Activated CD8-positive, alpha-beta memory T cell treated with anti-CD3 and anti-CD28 coated beads for 36 hours (primary cell): ENCODE results near the gene USH1G. TPM values are rescaled to one million over a fixed set of nuclear protein-coding genes. Genes with fewer than 3 reads are reported as not detected.

ENCODE experiments used
- CTCF ChIA-PET: fragments of 350-600 bp; sonication (Branson Sonifier 250); formaldehyde crosslinking; loops from one replicate; lab custom pipeline; 2021; ENCODE audit warnings: antibody characterized with exemption; lab: Charles Lee
- POLR2A ChIA-PET: fragments of 350-600 bp; sonication (Branson Sonifier 250); formaldehyde crosslinking; loops from one replicate; lab custom pipeline; 2021; ENCODE audit warnings: antibody characterized with exemption; lab: Charles Lee
- total RNA-seq, 2 experiments: library from RNA; stranded (reverse); gene quantifications; one replicate each; pipeline ENCODE4 v1.2.3, GENCODE V29; 2021

The USH1G gene
- total RNA-seq, 2 experiments from 2014 or later: not detected

GRCh38 chr17:74957935-74958740, 35.1 kb upstream of the USH1G start:
- ChIA-PET CTCF (interaction anchor here (0.8 to 3.9 kb wide), 14 partner anchors 10 to 167 kb away, joined by 3 to 49 read pairs (median 4); partner anchors contain the start of genes CDR2L, MRPL58, OTOP2 and USH1G), POLR2A (no interaction called here)

DNA sequence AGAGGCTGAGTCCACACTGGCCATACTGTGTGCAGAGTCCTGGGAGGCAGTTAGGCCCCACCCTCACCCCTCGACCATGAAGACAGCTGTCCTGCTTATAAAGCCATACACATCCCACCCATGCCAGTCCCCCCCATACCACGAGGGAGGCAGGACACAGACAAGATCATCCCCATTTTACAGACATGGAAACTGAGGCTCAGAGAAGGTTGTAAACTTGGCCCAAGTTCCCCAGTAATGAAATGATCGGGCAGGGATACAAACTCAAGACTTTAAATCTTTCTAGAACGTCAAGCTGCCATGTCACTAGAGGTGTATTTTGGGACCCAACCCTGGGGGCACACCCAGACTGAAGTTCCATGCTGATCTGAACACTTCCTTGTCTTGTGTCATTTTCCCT, 33.0 kb upstream of the USH1G start:
- ChIA-PET CTCF (interaction anchor here (0.6 to 3.9 kb wide), 4 partner anchors 14 to 58 kb away, joined by 3 to 49 read pairs (median 4); partner anchors contain the start of genes OTOP2 and USH1G), POLR2A (no interaction called here)

DNA sequence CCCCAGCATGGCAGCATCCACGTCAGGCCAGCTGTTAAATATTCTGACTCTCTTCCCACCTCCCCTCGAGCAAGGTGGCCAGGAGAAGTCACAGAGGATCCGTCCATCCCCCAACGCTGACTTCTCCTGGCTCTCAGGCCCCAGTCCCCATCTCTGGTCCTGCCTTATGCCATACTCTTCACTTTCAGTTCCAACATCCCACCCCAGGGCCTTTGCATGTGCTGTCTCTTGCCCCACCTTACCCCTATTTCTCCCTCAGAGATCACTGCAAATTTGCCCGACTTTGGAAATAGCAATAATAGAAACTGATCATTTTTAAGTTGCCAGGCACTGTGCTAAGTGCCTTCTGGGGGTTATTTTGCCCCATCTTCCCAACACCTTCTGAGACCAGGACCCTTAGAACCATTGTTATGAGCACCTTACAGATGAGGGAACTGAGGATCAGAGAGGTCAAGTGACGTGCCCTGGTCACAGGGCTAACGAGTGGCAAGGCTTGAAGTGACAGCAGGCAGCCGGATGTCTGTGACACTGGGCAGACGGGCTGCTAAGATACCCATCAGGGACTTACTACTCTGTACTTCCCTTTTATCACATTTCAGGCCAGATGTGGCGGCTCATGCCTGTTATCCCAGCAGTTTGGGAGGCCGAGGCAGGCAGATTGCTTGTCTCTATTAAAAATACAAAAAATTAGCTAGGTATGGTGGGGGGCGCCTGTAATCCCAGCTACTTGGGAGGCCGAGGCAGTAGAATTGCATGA, 31.8 kb upstream of the USH1G start:
- POLR2A ChIA-PET: no interaction called here
- CTCF ChIA-PET: interaction anchor here (1.6 kb wide), 1 partner anchor 16 kb away, joined by 5 read pairs; no protein-coding TSS in a partner anchor

- POLR2A ChIA-PET: no interaction called here
- CTCF ChIA-PET: interaction anchor here (1.6 kb wide), 1 partner anchor 15 kb away, joined by 5 read pairs; no protein-coding TSS in a partner anchor
Observed at GRCh38 chr17:74954115-74954514, 31.1 kb upstream of the USH1G start.

DNA sequence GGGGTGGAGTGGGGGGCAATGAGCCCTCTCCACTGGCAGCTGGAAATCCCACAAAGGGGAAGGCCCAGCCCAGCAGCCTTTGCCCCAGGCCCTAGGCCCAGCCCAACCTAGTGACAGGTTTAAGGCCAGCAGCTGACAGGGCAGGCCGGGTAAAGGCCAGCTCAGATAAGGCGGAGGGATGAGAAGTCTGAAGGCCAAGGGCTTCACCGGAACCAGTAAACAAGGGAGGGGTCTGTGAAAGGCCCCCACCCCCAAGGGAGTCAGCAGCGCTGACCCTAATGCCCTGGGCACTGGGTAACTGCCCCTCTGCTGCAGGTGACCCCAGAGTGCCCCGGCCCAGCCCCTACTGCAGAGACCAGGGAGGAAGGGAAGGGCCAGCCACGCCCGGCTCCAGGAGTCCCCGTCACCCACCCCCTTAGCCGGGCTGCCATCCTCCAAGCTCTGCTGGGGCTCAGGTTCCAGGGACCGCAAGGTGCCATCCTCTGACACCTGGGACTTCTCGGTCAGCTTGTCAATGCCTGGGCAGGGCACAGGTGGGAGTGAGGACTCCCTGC, 30.2 kb upstream of the USH1G start:
- ChIA-PET POLR2A (no interaction called here), CTCF (no interaction called here)

DNA sequence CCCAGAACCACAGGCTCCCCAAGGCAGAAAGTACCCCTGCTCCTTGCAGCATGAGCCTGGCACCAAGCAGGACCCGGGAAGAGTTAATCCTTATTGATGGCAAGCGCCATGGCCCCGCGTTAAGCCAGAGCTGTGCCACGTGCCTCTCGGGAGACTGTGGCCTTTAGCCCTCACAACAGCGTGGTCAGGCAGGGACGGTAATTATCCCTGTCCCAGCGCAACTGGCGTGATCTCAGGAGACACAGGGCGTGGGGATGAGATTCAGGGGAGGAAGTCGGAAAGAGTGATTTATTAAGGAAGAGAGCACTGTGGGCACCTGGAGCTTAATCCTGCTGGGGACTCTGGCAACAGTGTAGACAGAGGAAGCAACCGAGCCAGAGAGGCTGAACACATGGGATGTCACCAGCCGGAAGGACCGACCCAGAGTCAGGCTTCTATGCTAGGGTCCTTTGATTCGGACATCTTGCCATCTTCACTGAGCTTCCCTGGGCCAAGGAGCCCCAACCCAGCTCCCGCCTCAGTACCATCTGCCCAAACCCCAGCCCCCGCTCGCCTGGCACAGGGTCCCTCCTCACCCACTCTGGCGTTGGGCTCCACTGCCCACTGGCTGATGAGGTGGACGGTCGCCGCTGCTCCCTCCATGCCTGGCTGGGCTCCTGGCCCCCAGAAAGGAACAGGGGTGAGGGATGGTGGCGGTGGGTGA, 29.5 kb upstream of the USH1G start:
- ChIA-PET CTCF (no interaction called here), POLR2A (no interaction called here)

GRCh38 chr17:74951680-74952421, 28.8 kb upstream of the USH1G start:
- POLR2A ChIA-PET: no interaction called here
- CTCF ChIA-PET: no interaction called here

DNA sequence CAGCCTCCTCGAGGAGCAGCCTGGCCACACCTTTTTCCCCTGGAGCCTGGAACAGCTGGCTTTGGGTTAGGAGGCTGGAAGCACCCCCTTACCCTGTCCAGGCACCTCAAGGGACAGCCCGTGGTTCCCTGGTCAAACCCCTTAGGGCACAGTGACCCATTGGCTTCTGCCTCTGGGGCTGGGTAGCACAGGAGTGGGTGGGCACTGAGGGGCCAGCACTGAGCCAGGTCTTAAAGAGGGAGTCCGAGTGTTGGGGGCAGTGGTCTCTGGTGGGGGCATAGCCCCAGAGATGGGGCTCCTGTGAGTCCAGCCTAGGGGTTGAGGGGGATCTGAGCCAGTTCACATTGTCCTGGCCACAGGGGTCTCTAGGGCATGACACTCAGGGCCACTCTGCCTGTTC, 28.0 kb upstream of the USH1G start:
- POLR2A ChIA-PET: no interaction called here
- CTCF ChIA-PET: no interaction called here

DNA sequence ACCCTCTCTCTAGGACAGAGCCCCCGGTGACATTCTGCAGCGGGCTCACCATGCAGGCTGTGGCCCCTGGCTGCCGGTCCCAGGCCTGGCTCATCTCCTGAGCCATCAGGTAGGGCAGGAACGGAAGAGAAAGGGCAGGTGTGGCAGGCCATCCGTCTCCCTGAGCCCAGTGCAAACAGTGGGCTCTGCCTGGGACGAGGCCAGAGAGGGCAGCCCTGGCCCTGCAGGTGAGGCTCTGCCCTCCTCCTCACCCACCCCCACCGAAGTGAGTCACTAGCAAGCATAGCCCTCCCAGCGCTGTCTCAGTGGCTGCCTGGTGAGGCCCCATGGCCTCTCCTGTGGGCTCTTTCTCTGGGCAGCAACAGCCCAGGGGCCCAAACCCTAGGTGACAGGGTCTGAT, 27.2 kb upstream of the USH1G start:
- ChIA-PET POLR2A (no interaction called here), CTCF (no interaction called here)

DNA sequence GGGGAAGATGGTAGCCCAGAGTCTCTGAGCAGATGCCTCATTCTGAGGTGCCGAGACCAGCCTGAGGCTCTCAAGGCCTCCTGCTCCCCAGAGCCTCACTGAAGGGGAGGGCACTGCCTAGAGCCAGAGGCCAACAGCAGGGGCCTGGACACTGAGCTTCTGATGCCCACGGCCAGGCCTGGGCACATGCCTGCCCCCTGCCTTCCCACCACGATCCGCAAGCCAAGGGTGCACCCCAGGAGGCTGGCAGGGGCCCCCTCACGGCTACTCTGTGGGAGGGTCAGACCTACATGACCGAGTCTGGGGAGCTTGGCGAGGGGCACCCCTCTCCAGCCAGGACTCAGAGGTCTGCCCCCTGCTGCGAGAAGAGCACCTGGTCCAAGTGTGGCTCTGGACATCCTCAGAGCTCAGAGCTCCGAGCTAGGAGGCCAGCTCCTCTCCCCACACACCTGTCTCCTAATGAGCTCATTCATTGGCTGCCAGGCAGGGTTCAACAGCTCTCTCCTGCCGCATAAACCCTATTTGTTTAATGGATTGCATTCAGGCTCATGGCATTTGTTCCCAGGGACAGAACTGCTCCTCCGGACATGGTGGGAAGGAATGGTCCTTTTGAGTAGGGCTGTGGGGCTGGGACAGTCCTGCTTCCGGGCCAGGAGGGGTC, 26.5 kb upstream of the USH1G start:
- POLR2A ChIA-PET: no interaction called here
- CTCF ChIA-PET: interaction anchor here (0.6 kb wide), 1 partner anchor 10 kb away, joined by 3 read pairs; no protein-coding TSS in a partner anchor

DNA sequence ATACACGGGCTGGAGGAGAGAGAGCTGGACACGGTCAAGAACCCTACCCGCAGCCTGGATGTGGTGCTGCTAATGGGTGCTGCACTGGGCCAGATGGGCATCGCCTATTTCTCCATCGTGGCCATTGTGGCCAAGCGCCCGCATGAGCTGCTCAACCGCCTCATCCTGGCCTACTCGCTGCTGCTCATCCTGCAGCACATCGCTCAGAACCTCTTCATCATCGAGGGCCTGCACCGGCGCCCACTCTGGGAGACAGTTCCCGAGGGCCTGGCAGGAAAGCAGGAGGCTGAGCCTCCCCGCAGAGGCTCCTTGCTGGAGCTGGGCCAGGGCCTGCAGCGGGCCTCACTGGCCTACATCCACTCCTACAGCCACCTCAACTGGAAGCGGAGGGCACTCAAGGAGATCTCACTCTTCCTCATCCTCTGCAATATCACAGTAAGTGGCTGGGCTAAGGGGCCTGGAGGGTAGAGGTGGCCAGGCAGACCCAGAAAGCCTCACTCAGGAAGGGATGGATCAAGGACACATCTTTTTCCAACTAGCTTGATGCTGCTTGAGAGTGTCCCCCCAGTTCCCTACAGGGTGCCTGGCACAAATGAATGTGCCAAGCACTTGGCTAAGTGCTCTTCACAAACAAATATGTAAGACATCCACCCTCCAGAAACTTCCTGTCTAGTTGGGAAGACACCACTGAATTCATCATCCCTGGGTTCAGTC, 24.1 kb upstream of the USH1G start:
- CTCF ChIA-PET: no interaction called here
- POLR2A ChIA-PET: no interaction called here

- CTCF ChIA-PET: no interaction called here
- POLR2A ChIA-PET: no interaction called here
Observed at GRCh38 chr17:74946641-74947040, 23.6 kb upstream of the USH1G start.

DNA sequence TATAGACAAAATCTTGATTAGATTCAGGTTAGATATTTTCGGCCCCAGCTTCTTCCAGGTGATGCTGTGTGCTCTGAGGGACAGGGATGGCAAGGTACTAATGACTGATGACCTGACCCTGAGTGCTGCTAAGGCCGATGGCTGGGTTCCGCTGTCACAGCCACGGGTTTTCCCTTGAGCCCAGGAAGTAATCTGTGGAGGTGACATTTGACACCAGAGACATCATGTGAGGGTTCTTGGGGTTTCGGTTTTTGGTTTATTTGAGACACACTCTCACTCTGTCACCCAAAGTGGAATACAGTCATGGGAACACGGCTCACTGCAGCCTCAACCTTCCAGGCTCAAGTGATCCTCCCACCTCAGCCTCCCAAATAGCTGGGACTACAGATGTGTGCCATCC, 22.5 kb upstream of the USH1G start:
- CTCF ChIA-PET: no interaction called here
- POLR2A ChIA-PET: no interaction called here

DNA sequence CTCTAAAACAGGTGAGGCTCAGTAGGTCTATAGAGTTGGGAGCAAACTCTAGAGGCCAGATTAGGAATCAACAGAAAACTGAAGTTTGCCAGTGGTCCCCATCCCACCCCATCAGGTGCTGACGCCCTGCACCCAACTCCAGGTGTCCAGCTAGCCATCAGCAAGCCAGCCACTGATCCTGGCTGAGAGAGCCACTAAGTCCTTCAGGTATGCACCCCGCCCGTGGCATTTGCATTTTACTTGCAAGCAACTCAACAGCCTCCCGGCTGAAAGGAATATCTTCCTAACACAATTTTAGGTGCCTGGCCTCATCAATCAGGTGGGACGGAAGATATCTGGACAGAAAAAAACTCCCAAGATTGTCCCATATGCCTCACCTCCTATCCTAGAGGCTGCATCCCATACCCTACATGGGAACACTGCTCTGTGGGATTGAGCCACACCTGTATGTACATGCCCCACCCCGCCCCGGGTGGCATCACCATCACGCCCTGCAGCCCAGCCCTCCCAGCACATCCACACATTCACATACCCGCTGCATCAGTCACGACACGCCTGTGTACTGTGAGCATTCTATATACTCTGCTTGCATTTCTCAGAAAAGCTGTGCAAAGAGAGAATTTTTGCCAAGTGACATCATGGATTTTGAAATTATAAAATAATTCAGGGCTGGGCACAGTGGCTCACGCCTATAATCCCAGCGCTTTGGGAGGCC, 20.9 kb upstream of the USH1G start:
- POLR2A ChIA-PET: no interaction called here
- CTCF ChIA-PET: no interaction called here

DNA sequence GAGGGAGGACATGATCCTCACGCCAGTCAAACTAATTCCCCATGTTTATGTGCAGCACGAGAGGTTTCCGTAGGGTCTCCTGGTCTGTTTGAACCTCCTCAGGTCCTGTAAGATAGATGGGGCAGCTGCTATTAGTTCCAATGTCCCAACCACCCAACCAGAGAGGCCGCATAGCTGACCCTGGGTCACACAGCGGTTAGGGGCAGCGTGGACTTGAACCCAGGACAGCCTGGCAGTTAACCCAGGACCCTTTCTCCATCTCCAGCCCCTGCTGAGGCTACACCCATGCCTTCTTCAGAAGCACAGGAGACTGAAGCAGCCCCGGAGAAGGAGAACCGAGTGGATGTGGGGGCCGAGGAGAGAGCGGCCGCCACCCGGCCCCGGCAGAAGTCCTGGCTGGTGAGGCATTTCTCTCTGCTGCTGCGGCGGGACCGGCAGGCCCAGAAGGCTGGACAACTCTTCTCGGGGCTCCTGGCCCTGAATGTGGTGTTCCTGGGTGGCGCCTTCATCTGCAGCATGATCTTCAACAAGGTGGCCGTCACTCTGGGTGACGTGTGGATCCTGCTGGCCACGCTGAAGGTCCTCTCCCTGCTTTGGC, 18.2 kb upstream of the USH1G start:
- CTCF ChIA-PET: no interaction called here
- POLR2A ChIA-PET: no interaction called here

DNA sequence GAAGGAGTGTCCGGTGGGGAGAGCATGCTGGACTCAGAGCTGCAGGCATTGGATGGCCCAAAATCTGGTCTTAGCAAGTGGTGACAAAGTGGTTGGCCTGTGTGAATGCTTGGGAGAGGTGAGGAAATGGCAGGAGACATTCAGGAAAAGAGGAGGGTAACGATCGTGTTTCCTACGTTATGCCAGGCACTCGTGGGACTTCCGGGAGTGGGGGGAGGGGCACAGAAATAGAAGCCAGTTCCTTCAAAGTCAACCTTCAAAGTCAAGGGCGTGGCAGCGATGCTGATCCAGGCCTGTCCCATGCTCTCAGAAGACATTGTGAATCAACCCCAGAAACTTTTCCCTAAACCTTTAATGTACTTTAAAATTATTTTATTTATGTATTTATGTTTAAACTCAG, 16.5 kb upstream of the USH1G start:
- CTCF ChIA-PET: interaction anchor here (0.7 to 1.7 kb wide), 4 partner anchors 10 to 564 kb away, joined by 3 to 5 read pairs (median 4); partner anchors contain the start of genes OTOP2 and USH1G
- POLR2A ChIA-PET: no interaction called here
